Measurements from ENCODE around the gene BSDC1.
"Not testable (repeated sequence)": the region's sequence is repeated elsewhere in the genome, so short reads cannot be mapped to it uniquely, and the experiment has no call there.

BSDC1 gene

GRCh38 chr1:32394141-32394889 lies at the start of gene BSDC1:
BSDC1 (minus strand) TSS chr1:32394441; CDS start chr1:32394414, 27 bp downstream.
- peak; percentile 97 for DNase-seq (ENCODE audit: low read depth)
- no peak for TF ChIP-seq CTCF (conservative IDR thresholded peaks at IDR 0.05; ENCODE audit: low read length)
- peak within 1 kb of the TSS; percentile 95 for H3K4me3 ChIP-seq (ENCODE audit: low read length)

GRCh38 chr1:32441467-32441866 lies 47.2 kb upstream of the BSDC1 start:
- not testable (repeated sequence) for DNase-seq (ENCODE audit: low read depth); H3K4me3 ChIP-seq (ENCODE audit: low read length)

- not testable (repeated sequence) for H3K4me3 ChIP-seq (ENCODE audit: low read length); DNase-seq (ENCODE audit: low read depth)
Observed at GRCh38 chr1:32438777-32439176, 44.5 kb upstream of the BSDC1 start.

- H3K4me3 ChIP-seq (ENCODE audit: low read length), result no peak overlapping the region
- no peak for TF ChIP-seq CTCF (conservative IDR thresholded peaks at IDR 0.05; ENCODE audit: low read length)
- DNase-seq (ENCODE audit: low read depth), result no peak
Observed at GRCh38 chr1:32438136-32438535, 43.9 kb upstream of the BSDC1 start.

GRCh38 chr1:32431736-32432400 lies 37.6 kb upstream of the BSDC1 start:
- no peak overlapping the region for H3K4me3 ChIP-seq (ENCODE audit: low read length)
- no peak for TF ChIP-seq CTCF (conservative IDR thresholded peaks at IDR 0.05; ENCODE audit: low read length)
- no peak for DNase-seq (ENCODE audit: low read depth)

- no peak for DNase-seq (ENCODE audit: low read depth)
- no peak overlapping the region for H3K4me3 ChIP-seq (ENCODE audit: low read length)
- no peak for TF ChIP-seq CTCF (conservative IDR thresholded peaks at IDR 0.05; ENCODE audit: low read length)
Observed at GRCh38 chr1:32427264-32427963, 33.2 kb upstream of the BSDC1 start.

- DNase-seq (ENCODE audit: low read depth), result no peak
- no peak for TF ChIP-seq CTCF (conservative IDR thresholded peaks at IDR 0.05; ENCODE audit: low read length)
- H3K4me3 ChIP-seq (ENCODE audit: low read length), result no peak overlapping the region
Observed at GRCh38 chr1:32426489-32427255, 32.4 kb upstream of the BSDC1 start.

Data from AG10803 (cell line).